Renal pelvis (tissue), 4 donors: ENCODE data around the gene EPHB1. TPM values are rescaled to one million over a fixed set of nuclear protein-coding genes. Genes with fewer than 3 reads are reported as not detected.
"Not testable (repeated sequence)": the region's sequence is repeated elsewhere in the genome, so short reads cannot be mapped to it uniquely, and the experiment has no call there.

Source experiments
- DNase-seq: peaks from one replicate; pipeline ENCODE4 v3.0.0-alpha.2; 2013
- polyA plus RNA-seq, 3 donors: library from polyadenylated mRNA; unstranded; fragments of 120-200 nt; gene quantifications; one replicate each; pipeline ENCODE4 v1.2.1, GENCODE V29; 2013; ENCODE audit not compliant: insufficient read length in 3 of 3

Gene EPHB1
- polyA plus RNA-seq, 3 donors: 5.2 to 6.0 (median 5.9) TPM

DNA sequence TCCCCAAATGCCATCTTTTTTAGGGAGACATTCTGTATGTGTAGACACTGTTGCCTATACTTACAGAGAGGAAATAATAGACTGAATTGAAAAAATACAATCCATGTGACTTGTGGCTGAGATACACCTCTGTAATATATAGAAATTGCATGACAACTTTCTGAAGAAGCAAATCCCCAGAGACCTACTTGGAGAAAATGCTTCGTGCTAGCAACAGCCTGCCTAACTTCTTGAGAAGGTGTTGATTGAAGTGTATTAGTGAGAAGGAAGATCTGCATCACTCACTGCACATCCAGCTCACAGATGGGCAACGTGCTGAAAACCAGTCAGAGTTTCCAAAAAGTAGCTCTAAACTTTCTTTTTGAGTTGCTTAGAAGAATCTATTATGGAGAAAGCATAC is 404.1 kb downstream of the EPHB1 start:
- DNase-seq: no peak

DNA sequence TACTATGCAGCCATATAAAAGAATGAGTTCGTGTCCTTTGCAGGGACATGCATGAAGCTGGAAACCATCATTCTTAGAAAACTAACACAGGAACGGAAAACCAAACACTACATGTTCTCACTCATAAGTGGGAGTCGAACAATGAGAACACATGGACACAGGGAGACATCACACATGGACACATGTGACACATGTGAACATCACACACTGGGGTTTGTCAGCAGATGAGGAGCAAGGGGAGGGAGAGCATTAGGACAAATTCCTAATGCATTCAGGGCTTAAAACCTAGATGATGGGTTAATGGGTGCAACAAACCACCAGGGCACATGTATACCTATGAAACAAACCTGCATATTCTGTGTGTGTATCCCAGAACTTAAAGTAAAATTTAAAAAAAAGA is 408.0 kb downstream of the EPHB1 start:
- DNase-seq: no peak

DNA sequence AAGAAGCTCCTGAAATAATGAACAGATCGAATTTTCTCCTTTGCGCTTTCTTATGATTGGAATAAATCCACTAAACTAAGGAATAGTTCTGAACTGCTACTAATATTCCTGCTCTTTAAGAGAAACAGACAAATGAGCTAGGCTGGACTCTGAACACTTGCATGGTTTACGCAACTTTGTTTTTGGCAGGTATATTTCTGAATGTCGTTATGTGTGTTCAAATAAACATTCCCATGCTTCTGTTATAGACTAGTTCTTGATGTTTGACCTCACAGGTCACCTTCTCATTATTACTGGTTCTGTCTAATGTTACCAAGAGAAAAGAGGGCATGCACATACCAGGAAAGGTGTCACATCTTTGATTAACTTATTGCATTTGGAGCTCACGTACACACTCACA is 418.2 kb downstream of the EPHB1 start:
- no peak for DNase-seq

DNA sequence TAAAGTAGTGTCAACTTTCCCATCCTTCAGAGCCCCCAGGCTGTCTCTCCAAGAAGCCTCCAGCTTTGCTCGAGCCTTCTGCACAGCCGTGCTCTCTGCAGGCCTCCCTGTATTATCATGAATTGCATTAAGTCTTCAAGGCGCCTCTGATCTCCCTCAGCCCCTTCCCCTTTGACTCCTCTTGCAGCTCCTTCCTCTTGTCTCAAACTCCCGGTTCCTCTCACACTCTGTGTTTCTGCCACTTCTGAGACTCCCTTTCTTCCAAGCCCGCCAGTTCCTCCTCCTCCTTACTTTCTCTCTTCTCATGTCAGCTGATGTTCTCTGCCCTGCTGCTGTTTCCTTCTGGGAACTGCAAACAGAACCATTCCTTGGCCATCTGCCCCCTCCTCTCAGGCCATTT is 418.8 kb downstream of the EPHB1 start:
- no peak for DNase-seq

DNA sequence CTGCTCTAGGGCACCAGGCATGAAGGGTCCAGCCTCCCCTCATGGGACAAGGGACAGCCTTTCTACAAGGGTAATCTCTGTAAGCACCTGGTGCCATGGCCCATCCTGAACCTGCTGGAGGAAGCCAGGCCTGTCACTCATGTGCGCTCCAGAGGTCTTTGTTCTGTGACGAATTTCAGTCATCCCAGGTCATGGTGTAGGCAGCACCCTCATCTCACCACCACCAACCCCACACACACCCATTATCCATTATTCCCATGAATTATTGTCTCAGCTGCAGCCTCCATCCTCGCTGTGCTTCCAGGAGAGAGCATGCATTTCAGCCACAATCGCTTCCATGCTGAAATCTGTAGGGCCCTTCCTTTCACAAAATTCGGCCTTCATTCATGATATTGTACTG is 419.3 kb downstream of the EPHB1 start:
- no peak for DNase-seq

DNA sequence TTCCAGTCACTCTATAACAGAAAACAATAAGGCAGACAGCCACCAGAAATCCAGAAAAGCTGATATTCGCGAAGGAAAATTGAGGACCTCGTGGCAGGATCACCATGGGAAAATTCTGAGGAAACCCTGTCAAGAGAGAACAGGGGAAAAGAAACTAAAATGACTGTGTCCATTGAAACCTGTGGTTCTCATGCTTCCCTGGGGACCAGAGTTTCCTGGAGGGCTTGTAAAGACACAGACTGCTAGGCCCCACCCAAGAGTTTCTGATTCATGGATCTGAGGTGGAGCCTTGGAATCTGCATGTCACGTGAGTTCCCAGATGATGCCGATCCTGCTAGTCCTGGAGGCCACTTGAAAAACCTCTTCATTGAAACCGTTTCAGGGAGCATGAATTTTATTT is 420.5 kb downstream of the EPHB1 start:
- no peak for DNase-seq

DNA sequence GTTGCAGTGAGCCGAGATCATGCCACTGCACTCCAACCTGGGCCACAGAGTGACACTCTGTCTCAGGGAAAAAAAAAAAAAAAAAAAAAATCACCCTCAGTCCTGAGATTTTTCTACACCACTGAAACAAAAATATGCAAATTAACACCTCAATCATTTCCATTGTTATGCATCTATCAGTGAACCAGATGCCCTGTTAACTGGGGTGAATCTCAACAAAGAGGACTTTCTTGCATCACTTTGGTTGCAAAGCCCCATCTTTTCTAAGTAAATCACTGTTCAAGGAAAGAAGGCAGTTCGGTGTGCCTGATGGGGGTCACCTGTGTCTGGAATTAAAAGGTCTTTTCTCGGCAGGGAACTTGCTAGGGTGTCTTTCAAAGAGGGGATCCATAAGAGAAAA is 421.6 kb downstream of the EPHB1 start:
- no peak for DNase-seq

DNA sequence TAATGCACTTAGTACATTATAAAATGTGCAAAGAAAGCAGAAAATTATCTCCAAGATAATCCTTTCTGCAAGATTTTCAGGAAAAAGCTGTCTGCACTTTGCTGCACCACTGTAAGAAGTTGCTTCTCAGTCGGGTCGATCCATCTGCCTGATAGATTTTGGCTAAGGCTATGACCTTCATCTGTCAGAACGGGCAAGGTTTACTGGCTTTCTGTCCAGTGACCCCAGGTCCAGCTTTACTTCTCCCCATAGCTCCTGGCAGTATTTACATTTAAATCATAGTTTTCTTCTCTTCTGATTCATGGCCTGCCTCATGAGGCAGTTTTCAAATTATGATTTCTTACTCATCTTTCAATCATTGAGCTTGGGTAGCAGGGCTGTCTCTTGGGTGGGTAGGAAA is 422.7 kb downstream of the EPHB1 start:
- no peak for DNase-seq

DNA sequence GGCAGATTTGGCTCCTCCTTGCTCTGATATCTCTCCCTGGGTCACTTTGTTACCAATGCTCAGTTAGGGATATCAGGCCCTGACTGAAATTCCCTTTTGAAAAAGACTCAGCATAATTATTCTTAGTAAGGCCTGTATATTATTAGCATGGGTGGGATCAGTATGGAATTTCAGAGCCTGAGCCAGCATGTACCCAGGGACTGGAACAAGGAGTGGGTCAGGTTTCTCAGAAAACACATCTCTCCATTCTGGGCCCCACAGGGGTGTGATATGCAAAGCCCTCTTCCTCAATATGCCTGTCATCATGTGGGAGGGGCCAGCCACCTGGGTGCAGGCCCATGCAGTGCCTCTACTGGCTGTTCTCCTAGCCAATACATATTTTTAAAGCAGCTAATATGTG is 423.2 kb downstream of the EPHB1 start:
- DNase-seq: peak; percentile 23

DNA sequence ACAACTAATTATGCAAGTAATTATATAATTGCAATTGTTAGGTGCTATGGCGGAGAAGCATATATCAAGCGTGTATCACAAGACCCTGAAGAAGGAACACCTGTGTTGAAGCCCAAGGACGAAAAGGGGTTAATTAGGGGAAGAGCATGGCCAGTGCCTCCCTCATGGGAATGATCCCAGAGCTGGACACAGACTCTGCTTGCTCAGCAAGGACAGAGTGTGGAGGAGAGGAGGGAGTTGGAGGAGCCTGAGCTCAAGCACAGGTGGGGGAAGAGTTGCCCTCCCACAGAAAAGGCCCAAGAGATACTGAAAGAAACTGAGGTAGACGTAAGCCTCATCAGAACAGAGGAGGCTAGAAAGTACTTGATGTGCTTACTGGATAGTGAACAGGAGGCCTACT is 423.7 kb downstream of the EPHB1 start:
- DNase-seq: no peak

DNA sequence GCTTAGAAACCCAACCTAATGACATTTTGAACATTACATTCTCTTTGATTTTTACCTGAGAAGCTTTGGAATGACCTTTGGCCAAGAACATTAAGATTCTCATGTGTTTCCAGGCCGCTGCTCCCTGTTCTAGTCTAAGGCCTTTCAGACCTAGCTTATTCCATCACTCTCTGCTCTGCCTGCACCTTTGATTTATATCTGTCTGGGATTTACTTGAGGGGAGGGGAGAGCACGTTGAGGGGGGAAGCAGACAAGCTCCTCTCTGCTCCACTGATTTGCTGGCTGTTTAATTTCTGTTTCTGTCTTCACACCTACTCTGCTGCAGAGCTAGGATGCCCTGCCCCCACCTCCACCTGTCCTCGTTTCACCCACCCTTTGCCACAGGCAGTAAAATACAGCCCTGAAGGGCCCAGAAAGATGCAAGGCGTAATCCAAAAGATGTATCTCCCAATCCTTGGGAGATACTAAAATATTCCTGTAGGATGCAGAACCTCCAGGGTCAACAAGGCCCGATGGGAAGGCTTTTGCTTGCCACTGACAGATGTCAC is 429.8 kb downstream of the EPHB1 start:
- DNase-seq: peak; percentile 31

DNA sequence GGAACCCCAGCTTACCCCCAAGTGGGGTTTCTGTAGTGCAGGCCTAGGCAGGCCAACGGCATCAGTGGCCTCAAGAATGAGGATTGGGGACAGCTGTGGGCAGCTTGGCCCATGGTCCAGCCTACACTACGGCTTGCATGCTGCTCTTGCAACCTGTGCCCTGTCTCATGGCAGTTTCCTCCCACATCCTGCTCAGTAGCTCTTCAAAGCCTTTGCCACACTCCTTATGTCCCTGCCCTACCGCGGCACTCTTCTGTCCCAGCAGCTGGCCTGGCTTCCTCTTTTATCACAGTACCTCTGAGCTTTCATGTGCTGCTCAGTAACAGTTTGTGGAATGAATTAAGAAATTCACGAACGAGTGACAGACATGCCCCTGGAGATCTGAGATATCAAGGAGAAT is 431.0 kb downstream of the EPHB1 start:
- no peak for DNase-seq

DNA sequence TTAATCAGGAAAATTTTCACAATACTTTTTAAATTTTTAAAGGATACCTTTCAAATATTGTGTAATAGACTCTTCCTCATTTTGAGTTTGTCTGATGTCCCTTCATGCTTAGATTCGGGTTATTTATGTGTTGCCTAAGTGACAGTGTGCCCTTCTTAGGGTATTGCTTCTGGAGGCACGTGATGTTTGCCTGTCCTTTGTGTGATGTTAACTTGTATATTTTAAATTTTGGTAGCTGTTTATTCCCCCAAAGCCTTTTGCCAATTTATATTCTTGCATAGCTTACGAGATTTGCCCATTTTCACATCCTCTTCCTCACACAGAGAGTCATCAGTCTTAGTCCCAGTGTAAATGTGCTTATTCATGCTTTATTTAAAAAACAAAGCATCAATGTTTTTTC is 433.1 kb downstream of the EPHB1 start:
- DNase-seq: no peak

DNA sequence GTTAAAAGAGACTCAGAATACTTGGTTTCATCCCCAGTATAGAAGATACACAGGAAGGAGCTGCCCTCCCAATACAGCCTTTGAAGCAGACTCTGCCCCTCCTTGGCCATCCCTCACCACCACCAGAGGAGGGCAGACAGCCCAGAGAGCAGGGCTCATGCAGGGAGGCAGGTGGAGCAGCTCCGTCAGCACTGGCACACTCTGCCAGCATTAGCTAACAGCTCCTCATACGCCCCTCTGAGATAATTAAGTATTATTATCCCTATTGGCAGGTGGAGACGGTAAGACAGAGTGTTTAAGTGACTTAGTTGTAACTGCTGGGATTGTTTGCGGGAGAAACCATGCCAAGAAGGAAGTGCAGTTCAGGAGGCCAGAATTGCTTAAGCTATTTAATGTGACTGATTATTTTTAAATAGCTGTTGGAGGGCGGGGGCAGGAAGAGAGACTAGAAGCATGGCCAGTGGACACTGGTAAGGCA is 434.0 kb downstream of the EPHB1 start:
- no peak for DNase-seq

DNA sequence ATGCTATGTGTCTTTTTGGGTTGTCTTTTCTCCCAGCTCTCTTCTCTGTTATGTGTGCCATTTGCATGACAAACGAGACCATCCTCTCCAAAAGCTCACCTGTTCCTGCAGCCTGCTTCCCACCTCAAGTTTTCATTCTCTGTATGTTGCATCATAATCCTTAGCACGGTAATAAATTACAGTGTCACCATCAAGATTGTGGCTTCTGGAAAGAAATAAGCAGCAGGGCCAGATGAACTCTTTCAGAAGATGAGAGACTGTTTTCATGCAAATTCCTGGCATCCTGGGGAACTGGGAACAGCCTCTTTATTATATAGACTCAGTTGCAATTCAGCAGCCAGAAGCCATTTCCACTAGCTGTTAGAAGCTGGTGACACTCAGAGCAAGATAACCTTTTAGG is 436.7 kb downstream of the EPHB1 start:
- DNase-seq: no peak

DNA sequence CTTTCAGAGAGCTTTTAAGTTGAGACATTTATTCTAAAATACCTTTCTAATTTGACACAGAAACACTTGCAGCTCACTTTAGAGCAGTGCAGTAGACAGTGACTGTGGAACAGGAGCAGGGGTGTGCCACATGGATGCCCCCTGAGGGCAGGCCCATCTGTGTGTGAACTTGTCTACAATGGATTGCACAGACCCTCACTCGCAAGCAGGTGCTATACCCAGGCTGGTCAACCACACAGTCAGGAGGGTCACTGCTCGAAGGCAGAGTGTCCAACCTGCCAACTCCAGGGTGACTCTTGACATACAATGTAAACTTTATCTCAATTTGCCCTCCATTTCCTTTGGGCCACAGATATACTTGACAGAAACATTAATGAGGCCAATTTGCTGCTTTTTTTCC is 437.2 kb downstream of the EPHB1 start:
- DNase-seq: no peak

DNA sequence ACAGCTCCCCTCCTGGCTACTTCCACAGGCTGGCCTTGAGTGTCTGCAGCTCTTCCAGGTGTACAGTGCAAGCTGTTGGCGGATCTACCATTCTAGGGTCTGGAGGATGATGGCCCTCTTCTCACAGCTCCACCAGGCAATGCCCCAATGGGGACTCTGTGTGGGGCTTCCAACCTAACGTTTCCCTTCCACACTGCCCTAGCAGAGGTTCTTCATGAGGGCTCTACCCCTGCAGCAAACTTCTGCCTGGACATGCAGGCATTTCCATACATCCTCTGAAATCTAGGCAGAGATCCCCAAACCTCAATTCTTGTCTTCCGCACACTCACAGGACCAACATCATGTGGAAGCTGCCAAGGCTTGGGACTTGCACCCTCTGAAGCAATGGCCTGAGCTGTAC is 438.4 kb downstream of the EPHB1 start:
- DNase-seq: not testable (repeated sequence)

DNA sequence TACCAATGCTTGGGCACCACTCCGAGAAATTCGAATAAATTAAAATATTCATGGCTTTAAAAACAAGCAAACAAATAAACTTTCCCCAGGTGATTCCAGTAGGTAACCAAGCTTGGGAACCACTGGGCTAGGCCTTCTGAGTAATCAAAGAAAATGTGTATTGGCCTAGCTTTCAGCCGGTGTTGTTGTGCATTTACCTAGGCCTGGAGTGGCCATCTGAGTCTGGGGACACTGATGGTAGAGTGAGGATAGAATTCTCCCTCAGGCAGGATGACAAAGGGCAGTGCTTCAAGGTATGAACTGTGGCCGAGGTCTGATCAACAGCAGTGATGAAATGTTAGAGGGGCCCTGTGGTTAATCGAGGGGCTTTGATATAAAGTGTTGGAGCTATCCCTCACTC is 440.5 kb downstream of the EPHB1 start:
- DNase-seq: no peak

DNA sequence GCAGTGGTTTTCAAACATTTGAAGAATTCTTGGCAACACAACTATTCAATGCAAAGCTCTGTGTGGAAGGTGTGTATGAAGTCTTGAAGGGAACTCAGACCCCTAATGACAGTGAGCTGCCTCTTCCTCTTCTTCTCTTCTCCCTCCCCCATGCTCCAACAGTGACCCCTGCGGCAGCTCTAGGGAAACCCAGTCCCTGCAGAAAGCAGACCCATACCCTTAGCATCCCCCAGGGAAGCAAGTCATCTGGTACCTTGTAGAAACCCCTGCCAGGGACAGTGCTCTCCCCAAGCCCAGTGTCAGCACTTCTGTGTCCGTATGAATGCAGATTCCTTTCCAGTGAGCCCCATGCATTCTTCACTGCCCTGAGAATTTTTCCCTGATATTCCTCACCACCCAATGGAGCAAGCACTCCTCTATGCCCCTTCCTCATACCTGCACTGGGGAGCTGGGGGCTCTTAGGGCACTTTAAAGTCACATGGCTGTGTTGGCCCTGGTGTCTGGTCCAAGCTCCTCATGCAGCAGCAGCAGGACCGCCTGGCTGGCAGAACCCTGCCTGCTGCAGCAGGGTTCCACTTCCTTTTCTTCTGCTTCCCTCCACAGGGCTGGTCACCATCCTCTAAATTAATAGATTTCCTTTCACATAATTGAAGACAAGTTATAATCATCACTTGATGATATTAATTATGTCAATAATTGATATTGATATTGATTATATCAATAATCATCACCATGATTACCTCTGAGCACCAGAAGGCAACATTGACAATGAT is 442.5 kb downstream of the EPHB1 start:
- no peak for DNase-seq

DNA sequence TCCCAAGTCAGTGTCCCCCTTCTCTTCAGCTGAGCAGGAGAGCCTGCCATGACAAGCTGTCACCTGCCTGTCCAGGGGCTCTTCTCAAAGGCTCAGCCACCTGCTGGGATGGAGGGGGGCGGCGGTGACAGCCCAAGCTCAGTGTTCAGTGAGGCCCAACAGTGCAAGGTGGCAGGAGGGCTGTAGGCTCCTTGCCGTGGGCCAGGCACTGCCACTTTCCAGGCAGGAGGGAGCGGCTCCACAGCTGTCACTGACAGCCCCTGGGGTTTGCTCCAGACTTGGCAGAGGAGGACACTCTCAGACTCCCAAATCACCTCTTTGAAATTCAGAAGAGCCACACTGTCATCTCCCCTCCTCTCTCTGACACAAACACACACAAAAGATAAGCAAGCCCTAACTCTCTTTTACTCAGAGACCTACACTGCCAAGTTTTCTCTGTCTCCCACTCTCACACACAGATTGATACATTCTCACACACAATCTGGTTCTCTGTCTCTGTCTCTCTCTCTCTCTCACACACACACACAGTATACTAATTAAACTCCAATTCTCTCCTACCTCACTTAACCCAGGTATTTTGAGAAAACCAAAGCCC is 443.3 kb downstream of the EPHB1 start:
- no peak for DNase-seq

DNA sequence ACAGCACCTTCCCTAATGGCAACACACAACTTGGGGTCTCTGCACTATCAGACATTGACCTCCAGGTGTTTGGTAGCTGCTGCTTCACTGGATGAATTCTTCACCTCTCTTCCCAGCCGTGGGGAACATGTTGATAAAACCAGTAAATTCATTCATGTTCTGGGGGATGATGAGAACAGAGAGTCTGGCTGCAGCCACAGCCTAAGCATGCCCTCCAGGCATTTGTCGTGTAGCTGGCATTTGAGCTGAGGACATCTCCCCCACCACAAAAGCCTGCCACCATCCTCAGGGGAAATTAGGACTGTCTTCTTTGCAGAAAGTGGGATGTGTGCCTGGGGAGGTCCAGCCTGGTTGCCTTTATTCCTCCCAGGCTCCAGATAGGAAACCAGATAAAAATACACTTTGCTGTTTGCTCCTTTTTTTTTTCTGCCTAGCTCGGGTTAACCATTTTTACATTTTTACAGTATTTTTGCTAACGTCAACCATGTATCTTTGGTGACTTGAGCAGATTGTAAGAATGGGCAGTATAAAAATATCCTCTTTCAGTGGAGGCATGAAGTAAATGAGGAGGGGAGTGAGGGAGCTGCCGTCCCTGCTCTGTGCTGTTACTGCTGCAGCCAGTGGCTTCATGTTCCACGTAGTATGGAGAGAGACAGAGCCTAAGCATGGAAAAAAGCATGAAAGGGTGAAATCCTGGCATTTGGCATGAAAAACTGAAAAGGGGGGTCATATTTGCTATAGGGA is 444.0 kb downstream of the EPHB1 start:
- DNase-seq: no peak

DNA sequence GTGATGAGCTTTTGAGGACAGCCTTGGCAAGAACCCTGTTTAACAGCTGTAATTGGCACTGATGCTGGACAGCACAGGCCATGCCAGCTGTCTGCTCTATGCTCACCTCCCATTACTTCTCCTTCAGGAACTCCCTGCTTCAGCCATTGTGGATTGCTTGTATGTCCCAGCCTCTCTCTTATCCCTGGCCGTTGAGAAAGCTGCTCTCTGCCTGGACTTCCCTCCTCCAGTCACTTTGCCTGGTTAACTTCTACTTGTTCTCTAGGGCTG is 444.5 kb downstream of the EPHB1 start:
- DNase-seq: no peak

DNA sequence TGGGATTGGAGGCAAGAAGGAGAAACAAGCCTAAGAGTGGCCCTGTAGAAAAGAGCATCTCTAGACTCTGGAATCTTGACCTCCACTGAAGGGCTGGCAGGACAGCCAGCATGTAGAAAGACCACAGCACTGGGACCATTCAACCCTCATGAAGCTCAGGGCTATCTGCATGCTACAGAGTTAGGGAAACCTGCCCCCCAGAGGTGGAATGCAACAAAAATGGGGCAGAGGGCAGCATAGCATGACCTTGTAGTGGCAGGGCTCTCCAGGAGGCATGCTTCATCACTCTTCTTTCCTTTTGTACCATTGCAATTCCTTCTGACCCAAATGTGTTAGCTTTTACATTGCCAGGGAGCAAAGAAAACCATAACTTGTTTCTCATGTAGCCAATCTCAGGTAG is 445.4 kb downstream of the EPHB1 start:
- no peak for DNase-seq
